Osteoblast (primary cell): Measurements from ENCODE around the gene USP22. TPM values are rescaled to one million over a fixed set of nuclear protein-coding genes. Genes with fewer than 3 reads are reported as not detected.

Experiments used
- DNase-seq: peaks from one replicate; pipeline ENCODE4 v3.0.0; 2011; ENCODE audit warnings: low spot score, mixed read lengths; ENCODE audit not compliant: insufficient read length; ENCODE audit errors: missing footprints
- H2AFZ ChIP-seq: 2 replicates; pipeline ENCODE4 v1.6.0; 2011; ENCODE audit warnings: mild to moderate bottlenecking, low read length
- H3K27ac ChIP-seq: 2 replicates; pipeline ENCODE4 v1.5.1; 2011; ENCODE audit warnings: mild to moderate bottlenecking, low read depth, low read length, moderate library complexity
- H3K27me3 ChIP-seq: 2 replicates; pipeline ENCODE4 v1.6.0; 2012; ENCODE audit warnings: mild to moderate bottlenecking, control low read depth, inconsistent platforms, low read length, moderate library complexity; ENCODE audit not compliant: insufficient read depth
- H3K36me3 ChIP-seq: 2 replicates; pipeline ENCODE4 v1.5.1; 2011; ENCODE audit warnings: mild to moderate bottlenecking, low read length, control low read depth, moderate library complexity; ENCODE audit not compliant: insufficient read depth
- H3K4me1 ChIP-seq: 2 replicates; pipeline ENCODE4 v1.5.1; 2011; ENCODE audit warnings: mild to moderate bottlenecking, low read length, control low read depth, moderate library complexity; ENCODE audit not compliant: insufficient read depth
- H3K4me2 ChIP-seq: 2 replicates; pipeline ENCODE4 v1.6.0; 2011; ENCODE audit warnings: mild to moderate bottlenecking, low read length; ENCODE audit not compliant: insufficient read depth
- H3K4me3 ChIP-seq: fragments of 200-600 bp; sonication (generic); 3 replicates; pipeline ENCODE4 v1.5.1; 2012; ENCODE audit warnings: mild to moderate bottlenecking, low read length, inconsistent platforms; ENCODE audit not compliant: insufficient read depth
- H3K79me2 ChIP-seq: 2 replicates; pipeline ENCODE4 v1.6.0; 2012; ENCODE audit warnings: mild to moderate bottlenecking, low read length, control low read depth, inconsistent platforms; ENCODE audit not compliant: insufficient read depth
- H3K9me3 ChIP-seq: 2 replicates; pipeline ENCODE4 v1.5.1; 2011; ENCODE audit warnings: low read depth, low read length, control low read depth
- H4K20me1 ChIP-seq: 2 replicates; pipeline ENCODE4 v1.6.0; 2012; ENCODE audit warnings: mild to moderate bottlenecking, low read length, control low read depth; ENCODE audit not compliant: insufficient read depth
- CTCF ChIP-seq: IDR thresholded peaks from 2 replicates; pipeline ENCODE4 v1.5.1; 2011; ENCODE audit warnings: mild to moderate bottlenecking, low read depth, low read length, moderate library complexity; ENCODE audit errors: extremely low read depth
- total RNA-seq: library from RNA; depleted of rRNA; stranded (reverse); fragments of >200 nt; gene quantifications from 2 replicates; pipeline ENCODE4 v1.2.3, GENCODE V29; 2012

The USP22 gene
- total RNA-seq, 1 donor, result 293 TPM

- Histone ChIP-seq H3K36me3 (peaks cover 8% of the 10 kb centered on the region), H2AFZ (no peak overlapping the region), H3K4me3 (no peak overlapping the region), H3K4me2 (no peak overlapping the region), H3K27ac (no peak overlapping the region), H3K9me3 (no peaks in the 10 kb centered on the region), H4K20me1 (peaks cover 21% of the 10 kb centered on the region), H3K4me1 (peaks cover 13% of the 10 kb centered on the region), H3K79me2 (peaks cover 5% of the 10 kb centered on the region), H3K27me3 (no peaks in the 10 kb centered on the region)
- DNase-seq, result no peak
- no peak for TF ChIP-seq CTCF
Observed at GRCh38 chr17:20994779-20995149, 48.0 kb downstream of the USP22 start.

GRCh38 chr17:20993863-20994778 lies 48.7 kb downstream of the USP22 start:
- peaks cover 6% of the 10 kb centered on the region for H3K36me3 ChIP-seq
- DNase-seq, result no peak
- TF ChIP-seq CTCF, result no peak
- H3K4me1 ChIP-seq, result peaks cover 6% of the 10 kb centered on the region
- H3K4me3 ChIP-seq, result no peak overlapping the region
- H3K79me2 ChIP-seq, result peaks cover 2% of the 10 kb centered on the region
- no peak overlapping the region for H3K4me2 ChIP-seq
- H2AFZ ChIP-seq, result no peak overlapping the region
- H4K20me1 ChIP-seq, result peaks cover 15% of the 10 kb centered on the region
- no peaks in the 10 kb centered on the region for H3K9me3 ChIP-seq
- H3K27me3 ChIP-seq, result no peaks in the 10 kb centered on the region
- H3K27ac ChIP-seq, result no peak overlapping the region

- Histone ChIP-seq H3K27me3 (no peaks in the 10 kb centered on the region), H3K79me2 (no peaks in the 10 kb centered on the region), H4K20me1 (peaks cover 6% of the 10 kb centered on the region), H3K4me1 (no peaks in the 10 kb centered on the region), H2AFZ (peak overlapping the region; percentile 50), H3K27ac (no peak overlapping the region), H3K36me3 (no peaks in the 10 kb centered on the region), H3K4me3 (no peak overlapping the region), H3K4me2 (peak overlapping the region; percentile 14), H3K9me3 (no peaks in the 10 kb centered on the region)
- DNase-seq, result peak; percentile 99
- peak; percentile 98 for TF ChIP-seq CTCF
Observed at GRCh38 chr17:20992987-20993862, 49.6 kb downstream of the USP22 start.

GRCh38 chr17:20992416-20992815 lies 50.4 kb downstream of the USP22 start:
- TF ChIP-seq CTCF, result no peak

More at GRCh38 chr17:20992416-20992815, 50.4 kb downstream of the USP22 start:
- no peaks in the 10 kb centered on the region for H4K20me1 ChIP-seq
- H3K4me1 ChIP-seq, result no peaks in the 10 kb centered on the region
- H3K9me3 ChIP-seq, result no peaks in the 10 kb centered on the region
- no peak overlapping the region for H2AFZ ChIP-seq
- no peaks in the 10 kb centered on the region for H3K36me3 ChIP-seq
- no peaks in the 10 kb centered on the region for H3K27me3 ChIP-seq
- no peak overlapping the region for H3K27ac ChIP-seq
- no peak for DNase-seq
- H3K4me3 ChIP-seq, result no peak overlapping the region
- H3K79me2 ChIP-seq, result no peaks in the 10 kb centered on the region
- H3K4me2 ChIP-seq, result peak overlapping the region; percentile 14
